HL-60/S4 treated with retinoic acid at 250 ng/mL for 4 days and 3 days (cell line): Measurements from ENCODE around the gene SYMPK.

Experiments
- in situ Hi-C: fragments of 300-500 bp; cut with MboI; formaldehyde crosslinking; loops from 2 replicates; pipeline ENCODE4 v1.7.0; 2022; ENCODE audit warnings: low sequenced_read_pairs

Gene SYMPK

GRCh38 chr19:45782820-45783785, 79.8 kb downstream of the SYMPK start:
- in situ Hi-C loops = no loop called here

- in situ Hi-C loops = no loop called here
These were observed 80.7 kb downstream of the SYMPK start, which contains the start of gene DMPK for GRCh38 chr19:45782162-45782691. Gene DMPK (minus strand): TSS chr19:45782490. CDS start chr19:45782352, 138 bp downstream.

- in situ Hi-C loops = no loop called here
These were observed 81.5 kb downstream of the SYMPK start for GRCh38 chr19:45781214-45782161.

GRCh38 chr19:45780448-45781213, 82.3 kb downstream of the SYMPK start:
- in situ Hi-C loops = no loop called here

DNA sequence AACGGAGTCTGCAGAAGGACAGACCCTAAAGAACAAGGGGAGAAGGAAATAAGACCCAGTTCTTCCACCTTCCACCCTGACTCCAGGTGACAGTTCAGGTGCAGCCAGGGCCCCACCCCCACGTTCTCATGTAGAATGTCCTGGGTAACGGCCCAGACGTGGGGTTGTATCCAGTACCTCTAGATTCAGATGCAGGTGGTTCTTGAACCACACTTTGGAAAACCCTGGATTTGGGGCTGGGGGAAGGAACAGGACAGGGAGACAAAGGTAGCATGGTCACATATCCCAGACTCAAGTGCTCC, 82.8 kb downstream of the SYMPK start:
- in situ Hi-C loops = no loop called here

- in situ Hi-C loops = no loop called here
These were observed 83.5 kb downstream of the SYMPK start for GRCh38 chr19:45779231-45780145.

- in situ Hi-C loops = no loop called here
These were observed 84.8 kb downstream of the SYMPK start for GRCh38 chr19:45778010-45778661.

DNA sequence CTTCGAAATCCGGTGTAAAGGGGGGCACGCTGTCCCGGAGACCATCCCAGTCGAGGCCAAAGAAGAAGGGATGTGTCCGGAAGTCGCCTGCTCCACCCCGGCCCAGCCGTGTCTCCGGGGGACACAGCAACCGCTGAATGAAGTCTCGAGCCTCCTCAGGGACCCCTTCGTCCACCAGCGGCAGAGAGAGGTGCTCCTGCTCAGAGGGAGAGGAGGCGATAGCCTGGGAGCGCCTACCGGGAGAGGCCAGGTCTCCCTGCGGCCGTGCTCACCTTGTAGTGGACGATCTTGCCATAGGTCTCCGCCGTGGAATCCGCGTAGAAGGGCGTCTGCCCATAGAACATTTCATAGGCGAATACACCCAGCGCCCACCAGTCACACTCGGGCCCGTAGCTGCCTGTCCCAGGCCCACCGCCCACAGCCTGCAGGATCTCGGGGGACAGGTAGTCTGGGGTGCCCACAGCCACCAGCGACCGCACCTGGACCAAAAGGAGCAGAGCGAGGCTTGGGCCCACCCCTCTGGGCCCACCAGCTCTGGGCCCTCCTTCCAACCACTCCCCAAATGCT, 85.5 kb downstream of the SYMPK start:
- in situ Hi-C loops = no loop called here

- in situ Hi-C loops = no loop called here
These were observed 88.2 kb downstream of the SYMPK start for GRCh38 chr19:45774765-45775164.

DNA sequence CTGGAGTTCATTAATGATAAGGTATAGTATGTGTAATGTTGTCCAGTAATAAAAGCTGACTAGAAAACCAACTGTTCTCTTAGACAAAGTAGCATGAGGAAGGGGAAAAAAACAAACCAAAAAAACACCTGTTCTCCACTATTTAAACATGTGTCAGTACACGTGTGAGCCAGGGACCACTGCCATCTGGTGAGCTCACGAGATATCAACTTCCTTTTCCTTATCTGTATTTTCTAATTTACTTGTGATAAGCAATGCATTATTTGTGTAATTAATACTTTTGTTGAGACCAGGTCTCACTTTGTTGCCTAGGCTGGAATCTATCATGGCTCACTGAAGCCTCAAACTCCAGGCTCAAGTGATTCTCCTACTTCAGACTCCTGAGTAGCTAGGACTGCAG, 89.6 kb downstream of the SYMPK start:
- in situ Hi-C loops = no loop called here

GRCh38 chr19:45772912-45773311, 90.0 kb downstream of the SYMPK start:
- in situ Hi-C loops = no loop called here

GRCh38 chr19:45772130-45772840, 90.7 kb downstream of the SYMPK start:
- in situ Hi-C loops = no loop called here

GRCh38 chr19:45771311-45771933, 91.5 kb downstream of the SYMPK start:
- in situ Hi-C loops = no loop called here

DNA sequence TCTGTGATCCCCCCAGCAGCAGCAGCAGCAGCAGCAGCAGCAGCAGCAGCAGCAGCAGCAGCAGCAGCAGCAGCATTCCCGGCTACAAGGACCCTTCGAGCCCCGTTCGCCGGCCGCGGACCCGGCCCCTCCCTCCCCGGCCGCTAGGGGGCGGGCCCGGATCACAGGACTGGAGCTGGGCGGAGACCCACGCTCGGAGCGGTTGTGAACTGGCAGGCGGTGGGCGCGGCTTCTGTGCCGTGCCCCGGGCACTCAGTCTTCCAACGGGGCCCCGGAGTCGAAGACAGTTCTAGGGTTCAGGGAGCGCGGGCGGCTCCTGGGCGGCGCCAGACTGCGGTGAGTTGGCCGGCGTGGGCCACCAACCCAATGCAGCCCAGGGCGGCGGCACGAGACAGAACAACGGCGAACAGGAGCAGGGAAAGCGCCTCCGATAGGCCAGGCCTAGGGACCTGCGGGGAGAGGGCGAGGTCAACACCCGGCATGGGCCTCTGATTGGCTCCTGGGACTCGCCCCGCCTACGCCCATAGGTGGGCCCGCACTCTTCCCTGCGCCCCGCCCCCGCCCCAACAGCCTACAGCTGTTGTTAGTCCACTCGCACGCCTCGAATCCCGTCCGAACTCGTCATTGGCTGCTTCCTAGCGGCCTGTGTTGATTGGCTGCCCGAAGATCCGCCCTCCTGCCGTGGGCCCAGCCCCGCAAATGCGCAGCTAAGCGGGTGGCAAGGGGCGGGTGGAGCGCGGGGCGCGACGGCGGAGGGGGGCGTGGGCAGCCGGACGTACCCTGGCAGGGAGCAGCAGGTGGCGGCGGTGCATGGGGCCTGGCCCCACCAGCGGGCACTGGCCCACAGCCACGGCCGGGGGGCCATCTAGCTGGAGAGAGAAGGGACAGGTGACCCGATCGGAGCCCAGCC, 92.5 kb downstream of the SYMPK start:
- in situ Hi-C loops = no loop called here

- in situ Hi-C loops = no loop called here
These were observed 93.1 kb downstream of the SYMPK start for GRCh38 chr19:45769821-45770191.

GRCh38 chr19:45768984-45769782, 93.8 kb downstream of the SYMPK start, which contains the start of gene SIX5:
Gene SIX5 (minus strand): TSS chr19:45769252. CDS start chr19:45768844, 408 bp downstream.
- in situ Hi-C loops = no loop called here
